HG03103 (cell line): ENCODE data around the gene SAXO1.
"Not testable (repeated sequence)": the region's sequence is repeated elsewhere in the genome, so short reads cannot be mapped to it uniquely, and the experiment has no call there.

Experiments
- ATAC-seq: cut with Tn5 transposase; IDR thresholded peaks from one replicate; pipeline ENCODE4 v1.9.1; 2021; ENCODE audit warnings: low read depth; ENCODE audit not compliant: unreplicated experiment

The SAXO1 gene, protein sequence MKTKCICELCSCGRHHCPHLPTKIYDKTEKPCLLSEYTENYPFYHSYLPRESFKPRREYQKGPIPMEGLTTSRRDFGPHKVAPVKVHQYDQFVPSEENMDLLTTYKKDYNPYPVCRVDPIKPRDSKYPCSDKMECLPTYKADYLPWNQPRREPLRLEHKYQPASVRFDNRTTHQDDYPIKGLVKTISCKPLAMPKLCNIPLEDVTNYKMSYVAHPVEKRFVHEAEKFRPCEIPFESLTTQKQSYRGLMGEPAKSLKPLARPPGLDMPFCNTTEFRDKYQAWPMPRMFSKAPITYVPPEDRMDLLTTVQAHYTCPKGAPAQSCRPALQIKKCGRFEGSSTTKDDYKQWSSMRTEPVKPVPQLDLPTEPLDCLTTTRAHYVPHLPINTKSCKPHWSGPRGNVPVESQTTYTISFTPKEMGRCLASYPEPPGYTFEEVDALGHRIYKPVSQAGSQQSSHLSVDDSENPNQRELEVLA

DNA sequence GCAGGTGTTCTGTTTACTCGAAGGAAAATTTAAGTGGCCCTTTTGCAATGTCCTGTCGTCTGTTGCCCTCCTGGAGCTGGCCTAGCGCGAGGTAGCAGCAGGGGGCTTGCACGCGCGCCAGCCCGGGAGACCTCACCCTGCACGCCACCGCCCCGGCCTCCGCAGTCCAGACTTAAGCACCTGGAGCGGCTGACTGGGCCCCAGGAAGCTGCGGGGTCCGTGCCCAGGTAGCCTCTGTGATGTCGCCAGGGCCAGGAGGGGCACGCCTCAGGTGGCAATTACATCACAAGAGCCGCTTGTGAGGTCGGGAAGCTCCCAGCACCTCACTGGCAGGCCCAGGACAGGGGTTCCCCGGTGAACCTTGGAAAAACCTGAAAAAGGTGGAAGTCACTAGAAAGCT is at the start of gene SAXO1:
TSS of gene SAXO1 (minus strand) at position 195 of the 400 bp plus-strand sequence. CDS start 301 bp downstream, outside the sequence.
- ATAC-seq: no peak

DNA sequence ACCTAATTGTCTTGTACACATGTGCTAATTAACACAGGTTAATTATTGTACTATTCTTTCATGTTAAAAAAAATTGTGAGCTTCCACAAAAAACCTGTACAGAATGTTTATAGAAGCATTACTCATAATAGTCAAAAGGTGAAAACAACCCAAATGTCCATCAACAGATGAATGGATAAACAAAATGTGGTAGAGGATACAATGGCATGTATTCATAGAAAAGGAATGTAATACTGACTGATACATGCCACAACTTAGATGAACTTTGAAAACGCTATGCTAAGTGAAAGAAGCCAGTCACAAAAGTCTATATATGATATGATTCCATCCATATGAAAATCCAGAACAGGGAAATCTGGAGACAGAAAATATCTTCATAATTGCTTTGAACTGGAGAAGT is 41.8 kb upstream of the SAXO1 start:
- no peak for ATAC-seq

DNA sequence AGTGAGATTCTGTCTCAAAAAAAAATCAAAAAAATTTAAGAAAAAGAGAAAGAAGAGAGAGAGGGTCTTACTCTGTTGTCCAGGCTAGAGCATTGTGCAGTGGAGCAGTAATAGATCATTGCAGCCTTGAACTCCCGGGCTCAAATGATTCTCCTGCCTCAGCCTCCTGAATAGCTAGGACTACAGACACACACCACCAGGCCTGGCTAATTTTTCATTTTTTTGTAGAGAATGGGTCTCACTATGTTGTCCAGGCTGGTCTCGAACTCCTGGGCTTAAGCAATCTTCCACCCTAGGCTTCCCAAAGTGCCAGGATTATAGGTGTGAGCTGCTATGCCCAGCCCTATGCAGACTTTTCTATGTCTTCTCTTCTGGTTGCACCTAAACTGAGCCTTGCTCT is 41.2 kb upstream of the SAXO1 start:
- no peak for ATAC-seq

DNA sequence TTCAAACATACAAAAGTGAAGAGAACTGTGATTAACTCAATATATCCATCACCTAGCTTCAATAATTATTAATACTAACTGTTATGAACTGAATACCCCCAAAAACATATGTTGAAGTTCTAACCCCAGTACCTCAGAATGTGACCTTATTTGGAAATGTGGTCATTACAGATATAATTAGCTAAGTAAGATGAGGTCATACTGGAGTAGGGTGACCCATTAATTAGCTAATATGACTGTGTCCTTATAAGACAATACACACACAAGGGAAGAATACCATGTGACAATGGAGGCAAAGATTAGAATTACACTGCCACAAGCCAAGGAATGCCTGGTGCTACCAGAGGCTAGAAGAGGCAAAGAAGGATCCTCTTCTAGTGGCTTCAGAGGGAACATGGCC is 24.0 kb upstream of the SAXO1 start:
- no peak for ATAC-seq

DNA sequence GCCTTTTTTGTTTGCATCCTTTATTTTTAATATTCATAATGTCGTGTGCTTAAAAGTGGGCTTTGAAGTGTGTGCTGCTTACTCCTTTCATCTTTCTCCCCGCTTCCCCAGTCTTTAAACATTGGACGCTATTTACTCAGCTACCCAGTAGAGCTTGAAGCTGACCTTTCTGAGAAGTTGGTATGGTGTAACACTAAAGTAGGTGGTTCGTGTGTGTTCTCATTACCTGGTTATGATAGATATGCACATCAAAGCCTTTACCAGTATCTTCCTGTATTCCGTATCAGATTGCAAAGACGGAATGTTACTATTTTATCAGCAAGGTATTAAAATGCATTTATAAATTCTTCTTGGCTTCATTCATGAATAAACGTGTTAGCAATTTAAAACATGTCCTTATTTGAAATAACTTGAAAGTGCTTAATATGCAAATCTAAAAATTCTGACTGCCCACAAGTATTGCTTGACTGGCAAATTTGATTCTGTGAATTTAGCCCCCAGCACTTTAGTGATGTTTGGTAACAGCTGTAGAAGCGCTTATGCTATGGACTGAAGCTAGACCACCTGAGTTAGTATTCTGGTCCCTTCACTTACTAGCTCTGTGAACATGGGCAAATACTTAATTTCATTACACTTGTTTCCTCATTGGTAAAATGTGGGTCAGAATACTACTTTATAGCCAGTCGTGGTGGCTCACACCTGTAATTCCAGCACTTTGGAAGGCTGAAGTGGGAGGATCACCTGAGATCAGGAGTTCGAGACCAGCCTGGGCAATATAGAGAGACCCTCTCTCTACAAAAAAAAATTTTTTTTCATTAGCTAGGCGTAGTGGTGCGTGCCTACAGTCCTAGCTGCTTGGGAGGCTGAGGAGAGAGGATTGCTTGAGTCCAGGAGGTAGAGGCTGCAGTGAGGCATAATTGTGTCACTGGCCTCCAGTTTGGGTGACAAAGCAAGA is 17.9 kb upstream of the SAXO1 start:
- ATAC-seq: no peak

DNA sequence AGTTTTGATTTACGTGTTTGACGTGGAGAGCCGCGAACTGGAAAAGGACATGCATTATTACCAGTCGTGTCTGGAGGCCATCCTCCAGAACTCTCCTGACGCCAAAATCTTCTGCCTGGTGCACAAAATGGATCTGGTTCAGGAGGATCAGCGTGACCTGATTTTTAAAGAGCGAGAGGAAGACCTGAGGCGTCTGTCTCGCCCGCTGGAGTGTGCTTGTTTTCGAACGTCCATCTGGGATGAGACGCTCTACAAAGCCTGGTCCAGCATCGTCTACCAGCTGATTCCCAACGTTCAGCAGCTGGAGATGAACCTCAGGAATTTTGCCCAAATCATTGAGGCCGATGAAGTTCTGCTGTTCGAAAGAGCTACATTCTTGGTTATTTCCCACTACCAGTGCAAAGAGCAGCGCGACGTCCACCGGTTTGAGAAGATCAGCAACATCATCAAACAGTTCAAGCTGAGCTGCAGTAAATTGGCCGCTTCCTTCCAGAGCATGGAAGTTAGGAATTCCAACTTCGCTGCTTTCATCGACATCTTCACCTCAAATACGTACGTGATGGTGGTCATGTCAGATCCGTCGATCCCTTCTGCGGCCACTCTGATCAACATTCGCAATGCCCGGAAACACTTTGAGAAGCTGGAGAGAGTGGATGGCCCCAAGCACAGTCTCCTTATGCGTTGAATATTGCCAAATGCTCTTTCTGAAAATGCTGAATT is 17.1 kb upstream of the SAXO1 start:
- ATAC-seq: no peak

DNA sequence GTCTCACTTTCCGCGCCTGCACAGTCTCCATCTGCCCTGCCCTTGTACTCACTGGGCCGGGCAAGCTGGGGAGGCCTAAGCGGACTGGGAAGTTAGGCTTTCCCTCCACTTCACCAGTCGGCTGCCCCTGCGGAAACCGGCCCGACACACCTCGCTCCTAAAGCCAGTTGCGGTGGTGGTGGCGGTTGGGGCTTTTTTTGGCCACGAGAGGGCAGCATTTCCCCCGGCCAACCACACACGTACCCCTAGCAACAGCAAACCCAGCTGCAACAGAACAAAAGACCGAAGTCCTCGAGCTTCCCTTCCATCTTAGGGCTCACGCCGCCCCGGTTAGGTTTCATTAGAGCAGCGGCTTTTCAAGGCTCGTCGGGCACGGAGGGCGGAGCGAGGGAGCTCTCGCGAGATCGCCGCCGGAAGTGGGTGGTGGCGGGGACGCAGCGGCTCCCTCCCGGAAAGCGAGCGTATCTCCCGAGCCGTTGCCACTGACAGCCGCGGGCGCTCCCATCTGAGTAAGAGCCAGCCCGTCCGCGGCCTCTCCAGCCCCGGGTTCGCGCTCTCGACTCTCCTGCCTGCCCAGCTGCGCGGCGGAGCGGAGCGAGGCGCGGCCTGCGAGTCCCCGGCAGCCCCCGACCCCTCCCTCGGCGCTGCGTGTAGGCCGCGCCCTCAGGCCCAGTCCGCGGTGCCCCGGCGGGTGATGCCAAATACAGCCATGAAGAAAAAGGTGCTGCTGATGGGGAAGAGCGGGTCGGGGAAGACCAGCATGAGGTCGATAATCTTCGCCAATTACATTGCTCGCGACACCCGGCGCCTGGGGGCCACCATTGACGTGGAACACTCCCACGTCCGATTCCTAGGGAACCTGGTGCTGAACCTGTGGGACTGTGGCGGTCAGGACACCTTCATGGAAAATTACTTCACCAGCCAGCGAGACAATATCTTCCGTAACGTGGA is 16.2 kb upstream of the SAXO1 start, which contains the start of gene RRAGA:
TSS of gene RRAGA (plus strand) at position 462 of the 951 bp plus-strand sequence. CDS start at position 695, 233 bp downstream.
- ATAC-seq: peak; percentile 85

DNA sequence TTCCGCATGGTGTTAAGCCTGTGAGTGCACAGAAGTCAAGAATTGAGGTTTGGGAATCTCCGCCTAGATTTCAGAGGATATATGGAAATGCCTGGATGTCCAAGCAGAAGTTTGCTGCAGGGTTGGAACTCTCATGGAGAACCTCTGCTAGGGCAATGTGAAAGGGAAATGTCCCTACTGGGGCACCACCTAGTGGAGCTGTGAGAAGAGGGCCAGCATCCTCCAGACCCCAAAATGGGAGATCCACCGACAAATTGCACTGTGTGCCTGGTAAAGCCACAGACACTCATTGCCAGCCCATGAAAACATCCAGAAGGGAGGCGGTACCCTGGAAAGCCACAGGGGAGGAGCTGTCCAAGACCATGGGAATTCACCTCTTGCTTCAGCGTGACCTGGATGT is 3.6 kb upstream of the SAXO1 start:
- no peak for ATAC-seq

DNA sequence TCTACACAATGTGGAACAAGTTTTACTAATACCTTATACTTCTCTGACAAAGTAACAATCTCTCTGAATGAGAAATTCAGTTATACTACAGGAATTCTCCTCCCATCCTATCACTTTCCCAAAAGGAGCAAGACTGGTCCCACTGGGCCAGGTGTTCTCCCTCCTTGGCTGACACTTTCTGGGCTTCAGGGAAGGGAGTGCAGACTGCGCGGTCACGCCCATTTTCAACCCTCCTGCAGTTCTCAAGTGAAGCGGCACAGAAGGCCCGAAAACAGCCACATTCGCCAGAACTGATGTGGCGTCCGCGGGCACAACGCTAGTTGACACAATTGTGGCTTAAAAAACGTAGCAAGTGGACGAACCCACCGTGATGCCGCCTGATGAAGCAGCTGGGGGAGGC is 603 bp downstream of the SAXO1 start:
- no peak for ATAC-seq

DNA sequence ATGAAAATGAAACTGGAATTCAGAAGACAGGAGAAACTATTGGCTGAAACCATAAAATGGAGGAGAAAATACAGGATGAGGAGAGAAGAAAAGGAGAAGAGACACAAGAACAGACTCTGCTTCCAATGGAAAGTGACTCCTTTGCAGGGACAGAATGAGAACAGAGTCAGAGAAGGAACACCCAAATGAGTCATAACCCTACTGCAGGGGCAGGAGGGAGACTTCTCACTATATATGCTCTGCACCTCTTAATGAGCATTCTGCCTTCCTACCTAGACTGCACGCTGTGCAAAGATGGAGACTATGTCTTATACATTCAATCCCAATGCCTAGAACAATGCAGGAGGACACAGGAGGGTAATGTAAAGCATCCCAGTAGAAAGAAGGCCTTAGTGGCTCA is 2.1 kb downstream of the SAXO1 start:
- ATAC-seq: no peak

DNA sequence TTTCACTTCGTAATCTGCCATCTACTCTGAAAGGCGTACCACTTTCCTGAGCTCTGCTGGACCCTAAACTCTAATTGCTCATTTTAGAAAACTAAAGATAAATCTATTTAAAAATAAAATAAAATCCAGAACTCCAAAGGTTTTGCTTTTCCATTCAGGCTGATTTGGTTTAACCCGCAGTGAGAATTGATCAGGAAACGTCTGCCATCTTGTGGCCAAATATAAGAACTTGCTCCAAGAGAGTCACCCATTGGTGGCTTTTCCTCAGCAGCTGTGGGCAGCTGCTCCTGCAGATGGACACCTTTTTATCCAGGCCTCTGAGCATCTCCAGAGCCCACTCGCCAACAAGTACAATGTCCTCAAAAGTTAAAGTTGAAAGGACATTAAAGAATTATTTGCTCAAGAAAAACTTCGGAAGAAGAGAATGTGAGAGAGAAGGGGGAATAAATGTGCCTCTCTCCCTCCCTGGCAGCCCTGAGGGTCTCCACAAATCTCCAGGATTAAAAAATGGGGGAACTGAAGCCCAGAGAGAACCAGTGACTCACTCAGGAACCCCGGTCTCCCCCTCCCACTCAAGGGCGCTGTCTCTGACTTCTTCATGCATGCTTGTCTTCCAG is 4.1 kb downstream of the SAXO1 start:
- peak; percentile 69 for ATAC-seq

DNA sequence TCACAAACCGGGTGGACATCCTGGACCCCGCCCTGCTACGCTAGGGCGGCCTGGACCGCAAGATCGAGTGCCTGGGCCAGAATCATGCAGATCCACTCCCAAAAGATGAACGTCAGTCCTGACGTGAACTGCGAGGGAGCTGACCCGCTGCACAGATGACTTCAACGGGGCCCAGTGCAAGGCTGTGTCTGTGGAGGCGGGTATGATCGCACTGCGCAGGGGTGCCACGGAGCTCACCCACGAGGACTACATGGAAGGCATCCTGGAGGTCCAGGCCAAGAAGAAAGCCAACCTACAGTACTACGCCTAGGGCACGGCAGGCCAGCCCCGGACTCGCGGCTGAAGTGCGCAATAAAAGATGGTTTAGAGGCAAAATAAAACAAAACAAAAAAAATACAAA is 5.2 kb downstream of the SAXO1 start:
- no peak for ATAC-seq

DNA sequence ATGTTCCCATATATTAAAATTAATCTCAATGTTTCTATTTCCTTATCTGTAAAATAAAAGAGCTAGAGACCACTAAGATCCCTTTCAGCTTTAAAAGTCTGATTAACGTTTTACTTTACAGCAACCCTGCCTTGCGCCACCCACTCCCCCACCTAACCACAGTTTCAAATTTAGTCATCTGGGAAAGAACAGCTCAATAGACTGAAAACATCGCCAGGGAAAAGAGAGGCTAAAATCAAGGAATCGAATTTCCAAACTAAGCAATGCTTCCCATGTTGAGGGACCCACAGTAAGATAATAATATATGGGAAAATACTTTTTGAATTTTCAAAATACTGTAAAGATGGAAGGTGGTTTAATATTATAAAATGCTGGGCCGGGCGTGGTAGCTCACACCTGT is 6.6 kb downstream of the SAXO1 start:
- no peak for ATAC-seq

DNA sequence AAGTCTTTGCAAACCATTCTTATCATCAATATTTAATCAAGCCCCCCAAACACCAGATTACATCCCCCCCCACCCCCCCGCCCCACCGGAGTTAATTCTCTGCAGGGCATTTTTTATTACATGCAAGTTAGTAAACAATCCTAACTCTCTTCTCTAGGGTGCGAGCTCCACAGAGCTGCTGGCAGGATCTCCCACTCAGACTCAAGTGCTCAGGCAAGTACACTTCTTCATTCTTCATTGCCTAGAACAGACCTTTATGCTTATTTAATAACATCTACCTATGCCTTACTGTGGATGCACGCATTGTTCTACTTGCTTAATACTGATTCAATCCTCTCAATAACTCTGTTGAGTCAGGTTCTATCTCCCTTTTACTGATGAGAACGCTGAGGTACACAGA is 9.9 kb downstream of the SAXO1 start:
- ATAC-seq: no peak

DNA sequence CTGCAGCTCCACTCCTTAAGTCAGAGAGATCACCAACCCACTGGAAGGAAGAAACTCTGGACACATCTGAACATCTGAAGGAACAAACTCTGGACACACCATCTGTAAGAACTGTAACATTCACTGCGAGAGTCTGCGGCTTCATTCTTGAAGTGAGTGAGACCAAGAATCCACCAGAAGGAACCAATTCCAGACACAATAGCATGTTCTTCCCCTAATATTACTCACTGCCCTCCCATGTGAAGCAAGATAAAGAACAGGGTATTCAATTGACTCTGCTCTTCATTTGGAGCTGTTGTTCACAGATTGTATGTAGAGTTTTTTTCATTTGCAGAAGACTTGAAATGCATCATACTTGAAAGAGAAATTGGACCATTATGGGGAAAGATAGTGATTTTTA is 10.8 kb downstream of the SAXO1 start:
- no peak for ATAC-seq

DNA sequence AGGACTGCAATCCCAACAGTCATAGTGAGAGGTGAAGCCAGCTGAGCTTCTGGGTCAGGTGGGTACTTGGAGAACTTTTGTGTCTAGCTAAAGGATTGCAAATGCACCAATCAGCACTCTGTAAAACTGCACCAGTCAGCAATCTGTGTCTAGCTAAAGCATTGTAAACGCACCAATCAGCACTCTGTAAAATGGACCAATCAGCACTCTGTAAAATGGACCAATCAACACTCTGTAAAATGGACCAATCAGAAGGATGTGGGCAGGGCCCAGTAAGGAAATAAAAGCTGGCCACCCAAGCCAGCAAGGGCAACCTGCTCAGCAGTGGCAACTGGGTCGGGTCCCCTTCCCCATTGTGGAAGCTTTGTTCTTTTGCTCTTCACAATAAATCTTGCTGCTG is 11.4 kb downstream of the SAXO1 start:
- not testable (repeated sequence) for ATAC-seq

DNA sequence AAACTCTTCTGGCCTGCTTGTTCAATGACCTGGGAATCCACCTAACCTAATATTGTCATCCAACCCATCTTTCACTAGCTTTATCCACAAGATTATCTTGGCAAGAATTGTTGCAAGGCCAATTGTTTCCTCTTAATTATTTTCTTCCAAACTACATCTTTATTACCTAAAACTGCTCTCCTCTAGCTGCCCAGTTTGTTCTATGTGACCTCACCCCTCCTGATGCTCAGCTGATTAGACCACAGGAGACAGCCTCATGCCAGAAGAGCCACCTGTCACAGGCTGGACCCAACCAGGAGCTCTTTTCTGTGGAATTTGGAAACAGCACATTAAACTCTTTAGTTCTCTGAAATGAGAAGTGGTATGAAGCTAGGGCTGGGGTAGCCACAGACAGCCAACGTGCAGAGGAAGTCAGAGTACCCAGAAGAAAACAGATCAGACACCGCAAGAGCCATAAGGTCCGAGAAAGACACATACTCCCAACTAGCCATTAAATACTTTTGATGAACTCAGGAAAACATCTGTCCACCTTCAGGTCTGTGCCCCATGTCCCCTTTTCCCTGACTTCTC is 12.0 kb downstream of the SAXO1 start:
- no peak for ATAC-seq

DNA sequence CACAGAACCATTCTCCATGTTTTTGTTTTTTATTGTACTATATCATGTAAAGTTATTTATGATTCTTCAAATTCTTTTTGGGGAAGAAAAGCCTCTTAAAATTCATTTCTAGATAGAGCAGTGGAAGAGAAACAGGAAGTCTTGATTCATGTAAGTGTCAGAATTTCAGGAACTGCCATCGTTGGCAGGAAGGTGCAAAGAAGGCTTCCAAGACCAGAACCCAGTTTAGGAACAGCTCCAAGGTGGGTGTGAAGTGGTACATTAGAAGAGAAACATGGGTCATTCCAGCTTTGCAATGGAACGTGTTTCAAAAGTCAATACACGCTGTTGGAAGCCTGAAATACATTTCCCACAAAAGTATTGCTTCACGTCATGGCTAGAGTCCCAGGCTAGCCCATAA is 14.8 kb downstream of the SAXO1 start:
- no peak for ATAC-seq
